ENCODE measurements around the gene TRIM54.
"Not testable (repeated sequence)": the region's sequence is repeated elsewhere in the genome, so short reads cannot be mapped to it uniquely, and the experiment has no call there.

Gene TRIM54

DNA sequence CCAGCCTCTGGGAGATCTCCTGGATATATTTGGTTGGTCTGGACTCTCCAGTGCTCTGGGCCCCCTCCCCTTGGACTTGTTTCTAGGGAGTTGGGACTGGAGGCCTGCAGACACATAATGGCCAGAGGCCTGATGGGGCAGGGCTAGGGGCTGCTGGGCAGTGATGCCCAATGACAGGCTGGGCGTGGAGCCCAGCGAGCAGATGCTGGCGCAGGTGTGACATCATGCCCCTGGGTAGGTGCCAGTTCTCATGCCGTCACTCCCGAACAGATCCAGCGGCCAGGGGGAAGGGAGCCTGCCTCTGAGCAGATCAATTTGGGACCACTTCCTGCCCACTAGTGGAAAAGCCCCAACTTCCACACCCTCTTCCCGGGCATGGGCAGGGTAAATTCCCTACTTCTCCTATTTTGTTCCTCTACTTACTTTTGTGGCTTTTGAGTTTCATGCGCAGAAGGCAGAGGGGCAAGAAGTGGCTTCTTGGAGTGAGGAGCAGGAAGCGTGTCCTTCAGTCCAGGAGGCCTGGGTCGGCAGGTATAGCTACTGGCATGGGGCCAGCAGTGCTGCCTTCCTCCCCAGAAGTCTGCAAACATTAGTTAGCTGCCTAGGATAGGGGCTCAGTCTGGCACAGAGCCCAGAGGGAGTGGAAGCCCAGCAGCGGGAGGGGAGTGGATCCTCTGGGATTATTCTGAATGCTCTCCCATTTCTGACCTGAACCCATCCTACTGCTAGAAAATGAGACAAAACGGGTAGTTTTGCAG is 34.6 kb downstream of the TRIM54 start:
- DNase-seq = no peak

DNA sequence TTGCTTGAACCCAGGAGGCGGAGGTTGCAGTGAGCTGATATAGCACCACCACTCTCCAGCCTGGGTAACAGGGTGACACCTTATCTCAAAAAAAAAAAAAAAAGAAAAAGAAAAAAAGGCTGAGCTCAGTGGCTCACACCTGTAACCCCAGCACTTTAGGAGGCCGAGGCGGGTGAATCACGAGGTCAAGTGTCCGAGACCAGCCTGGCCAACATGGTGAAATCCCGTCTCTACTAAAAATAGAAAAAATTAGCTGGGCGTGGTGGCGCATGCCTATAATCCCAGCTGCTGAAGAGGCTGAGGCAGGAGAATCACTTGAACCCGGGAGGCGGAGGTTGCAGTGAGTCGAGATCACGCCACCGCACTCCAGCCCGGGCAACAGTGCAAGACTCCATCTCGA is 37.6 kb downstream of the TRIM54 start:
- not testable (repeated sequence) for DNase-seq

DNA sequence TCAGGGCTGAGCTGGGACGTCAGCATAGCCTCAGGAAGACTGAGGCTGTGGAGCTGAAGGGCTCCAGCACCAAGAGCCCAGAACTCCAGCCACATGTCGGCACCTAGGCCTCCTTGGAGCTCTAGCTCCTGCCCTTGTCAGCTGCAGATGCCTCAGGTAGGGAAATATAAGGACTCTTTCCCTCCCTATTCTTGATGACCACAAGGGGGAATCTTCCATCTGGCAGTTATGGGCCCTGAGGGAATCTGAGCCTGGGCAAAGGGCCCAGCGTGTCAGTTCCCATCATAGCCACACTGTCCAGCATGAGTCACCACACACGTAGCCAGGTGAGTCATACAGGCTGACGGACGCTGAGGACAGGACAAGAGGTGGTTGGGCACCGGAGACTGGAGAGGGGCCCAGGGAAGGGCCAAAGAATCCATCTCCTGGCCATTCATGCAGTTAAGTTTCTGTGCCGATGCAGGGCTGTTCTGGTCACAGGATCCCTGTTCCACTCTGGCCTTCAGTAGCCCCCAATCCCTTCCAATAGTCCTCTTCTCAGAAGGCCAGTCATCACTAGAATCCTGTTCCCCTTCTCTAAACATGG is 38.8 kb downstream of the TRIM54 start:
- DNase-seq = no peak

DNA sequence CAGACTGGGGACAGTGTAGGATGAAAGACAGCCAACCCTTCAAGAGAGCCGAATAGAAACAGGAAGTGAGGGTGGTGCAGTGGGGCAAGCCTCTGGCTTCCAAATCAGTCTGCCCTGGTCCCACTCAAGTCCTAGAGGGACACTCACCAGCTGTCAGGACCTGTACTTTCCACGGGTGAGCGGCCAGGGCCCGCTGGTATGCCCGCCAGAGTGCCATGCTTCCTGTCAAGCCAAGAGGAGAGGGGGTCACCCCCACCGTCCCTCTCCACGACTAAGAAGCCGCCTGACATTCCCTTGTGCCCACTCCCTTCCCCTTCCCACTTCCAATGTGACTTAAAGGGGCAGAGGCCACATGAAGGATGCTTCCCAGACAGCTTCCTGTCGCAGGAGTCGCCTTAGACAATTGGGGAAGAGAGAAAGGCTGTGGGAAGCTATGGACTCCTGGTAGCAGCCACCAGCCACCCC is 40.1 kb downstream of the TRIM54 start:
- DNase-seq = no peak

DNA sequence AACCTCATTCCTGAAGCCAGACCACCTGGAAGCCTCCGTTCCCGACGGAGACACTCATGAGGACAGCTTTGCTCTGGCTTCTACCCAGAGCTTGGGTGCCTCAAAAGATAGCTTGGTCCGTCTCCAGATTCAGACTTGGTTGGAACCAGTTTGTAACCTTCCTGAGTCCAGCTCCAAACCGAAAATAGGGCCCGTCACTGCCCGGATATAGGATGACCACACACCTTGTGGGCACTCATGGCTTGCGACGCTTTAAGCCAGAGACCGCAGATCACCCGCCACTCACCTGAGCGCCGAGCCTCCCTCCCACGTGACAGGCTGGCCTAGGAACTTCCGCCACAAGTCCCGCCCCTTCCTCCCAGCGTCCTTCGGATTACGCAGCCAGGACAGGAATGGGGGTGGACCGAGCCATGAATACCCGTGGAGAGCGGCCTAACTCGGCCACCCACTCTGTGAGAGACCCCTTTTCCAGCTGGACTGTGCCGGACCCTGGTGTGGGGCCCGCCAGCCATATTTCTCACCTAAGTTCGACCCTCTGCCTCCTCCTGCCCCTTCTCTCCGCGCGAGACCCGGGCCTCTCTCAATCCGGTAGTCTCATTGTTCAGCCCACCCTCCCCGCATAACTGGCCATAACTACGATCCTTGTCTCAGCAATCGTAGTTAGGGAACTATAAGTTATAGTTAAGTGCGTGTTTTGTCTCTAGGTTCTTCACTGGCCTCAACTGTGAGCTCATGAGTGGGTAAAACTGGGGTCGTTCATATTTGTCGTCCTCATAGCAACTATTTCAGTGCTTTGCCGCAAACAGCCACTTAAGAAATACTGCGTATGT is 40.8 kb downstream of the TRIM54 start, which contains the start of gene MPV17:
Gene MPV17, minus strand, starts transcription at position 332 of the 830 bp plus-strand sequence. CDS start 580 bp downstream, outside the sequence.
- DNase-seq = peak; percentile 95

DNA sequence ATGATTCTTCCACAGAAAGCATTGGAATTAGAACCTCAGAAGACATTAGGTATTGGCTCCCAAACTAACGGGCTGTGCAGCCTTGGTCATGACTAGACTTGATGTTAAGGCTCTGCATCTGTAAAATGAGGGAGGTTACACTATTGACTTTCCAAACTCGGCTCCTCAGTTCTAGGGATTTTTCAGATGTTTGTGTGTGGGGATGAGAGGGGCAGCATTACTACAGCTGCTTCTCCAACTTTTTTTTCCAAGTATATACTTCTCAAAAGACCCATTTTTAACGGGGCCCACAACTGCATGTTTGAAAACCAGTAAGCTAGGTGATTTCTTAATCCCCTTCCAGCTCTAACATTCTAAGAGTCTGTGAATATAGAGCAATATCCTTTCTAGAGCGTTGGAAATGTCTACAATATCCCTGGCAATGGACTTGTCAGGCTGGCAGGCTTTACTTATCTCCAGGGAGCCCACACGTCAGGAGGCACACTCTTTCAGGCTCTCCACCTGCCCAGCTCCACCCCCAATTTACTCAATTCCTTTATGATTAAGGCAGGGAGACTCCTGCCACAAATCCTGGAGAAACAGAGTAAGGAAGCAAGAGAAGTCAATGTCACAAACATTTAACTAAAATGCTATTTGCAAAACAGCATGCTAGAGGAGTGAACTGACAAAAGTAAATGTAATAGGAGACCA is 41.5 kb downstream of the TRIM54 start:
- no peak for DNase-seq

DNA sequence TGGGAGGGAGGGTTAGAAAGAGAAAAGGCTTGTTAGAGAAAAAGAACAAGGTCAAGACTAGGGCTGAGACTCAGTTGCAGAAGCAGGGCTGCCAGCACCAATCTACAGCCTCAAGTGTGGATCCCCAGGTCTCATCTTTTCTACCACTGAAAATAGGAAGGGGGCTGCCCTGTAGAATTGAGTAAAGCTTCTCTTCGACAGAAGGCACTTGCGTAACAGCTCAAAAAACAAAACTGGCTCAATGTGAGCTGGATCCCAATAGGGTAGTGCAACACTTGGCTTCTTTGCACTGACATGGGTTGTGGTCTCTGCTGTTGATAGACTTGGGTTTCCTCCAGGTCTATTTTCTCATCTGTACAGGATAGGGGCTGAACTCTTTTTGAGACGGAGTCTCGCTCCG is 42.5 kb downstream of the TRIM54 start:
- DNase-seq = no peak

DNA sequence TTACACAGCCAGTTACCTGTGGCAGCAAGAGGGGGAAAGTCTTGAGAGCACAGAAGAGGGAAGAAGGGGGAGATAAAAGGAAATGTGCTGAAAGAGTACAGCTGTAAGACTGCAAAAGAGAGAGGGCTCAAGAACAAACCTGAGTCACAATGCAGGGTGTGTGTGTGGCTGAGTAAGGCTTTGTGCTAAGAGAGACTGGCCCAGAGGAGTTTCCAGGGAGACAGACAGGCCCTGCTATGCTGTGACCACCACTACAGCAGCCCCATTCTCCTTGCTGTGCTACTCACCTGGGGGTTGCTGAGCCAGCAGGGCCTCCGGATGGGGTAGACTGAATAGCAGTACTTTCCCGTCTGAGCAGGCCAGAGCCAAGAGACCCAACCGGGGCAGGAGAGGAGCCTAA is 53.1 kb downstream of the TRIM54 start:
- DNase-seq = no peak

DNA sequence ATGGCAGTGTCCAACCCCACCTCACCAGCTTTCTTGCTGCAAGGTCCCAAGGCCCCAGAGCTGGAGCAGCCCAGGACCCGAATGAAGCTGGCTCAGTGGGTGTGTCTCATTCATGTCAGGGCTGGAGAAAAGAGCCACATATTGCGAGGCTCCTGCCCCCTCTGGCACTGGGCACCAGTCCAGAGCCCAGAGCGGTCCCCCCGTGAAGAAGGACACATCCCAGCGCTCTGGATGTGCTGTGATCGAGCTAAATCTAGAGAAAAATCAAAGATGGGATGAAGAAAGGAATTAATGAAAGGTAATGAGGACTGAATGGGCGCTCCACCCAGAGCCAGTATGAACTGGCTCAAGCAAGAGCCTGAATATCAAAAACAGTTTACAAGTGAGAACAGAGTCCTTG is 53.9 kb downstream of the TRIM54 start:
- no peak for DNase-seq

DNA sequence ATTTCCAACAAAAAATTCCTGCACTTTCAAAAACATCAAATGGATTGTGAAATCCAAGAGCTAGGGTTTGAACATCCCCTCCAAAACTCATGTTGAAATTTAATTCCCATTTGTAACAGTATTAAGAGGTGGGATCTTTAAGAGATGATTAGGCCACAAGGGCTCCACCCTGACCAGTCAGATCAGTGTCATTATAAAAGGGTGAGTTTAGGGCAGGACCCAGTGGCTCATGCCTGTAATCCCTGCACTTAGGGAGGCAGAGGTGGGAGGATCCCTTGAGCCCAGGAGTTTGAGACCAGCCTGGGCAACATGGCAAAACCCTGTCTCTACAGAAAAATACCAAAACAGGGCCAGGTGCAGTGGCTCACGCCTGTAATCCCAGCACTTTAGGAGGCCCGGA is 65.4 kb downstream of the TRIM54 start:
- DNase-seq = no peak

DNA sequence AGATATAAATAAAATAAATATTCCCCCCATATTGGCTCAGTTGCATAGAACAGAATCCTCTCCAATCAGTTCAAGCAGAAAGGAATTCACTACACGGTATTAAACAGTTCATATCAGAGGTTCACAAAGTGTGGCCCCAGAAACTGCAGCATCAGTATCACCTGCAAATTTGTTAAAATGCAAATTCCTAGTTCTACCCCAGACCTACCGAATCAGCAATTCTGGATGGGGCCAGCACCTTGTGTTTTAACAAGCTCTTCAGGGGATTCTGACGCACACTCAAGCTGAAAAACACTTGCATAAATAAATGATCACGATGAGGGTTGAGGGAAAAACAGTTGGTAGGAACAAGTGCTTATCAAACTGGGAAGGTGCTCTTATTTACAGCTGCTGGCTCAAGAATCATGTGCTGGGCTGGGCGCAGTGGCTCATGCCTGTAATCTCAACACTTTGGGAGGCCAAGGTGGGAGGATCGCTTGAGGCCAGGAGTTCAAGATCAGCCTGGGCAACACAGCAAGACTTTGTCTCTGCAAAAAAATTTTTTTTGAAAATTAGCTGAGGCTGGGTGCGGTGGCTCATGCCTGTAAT is 68.0 kb downstream of the TRIM54 start:
- DNase-seq = no peak

DNA sequence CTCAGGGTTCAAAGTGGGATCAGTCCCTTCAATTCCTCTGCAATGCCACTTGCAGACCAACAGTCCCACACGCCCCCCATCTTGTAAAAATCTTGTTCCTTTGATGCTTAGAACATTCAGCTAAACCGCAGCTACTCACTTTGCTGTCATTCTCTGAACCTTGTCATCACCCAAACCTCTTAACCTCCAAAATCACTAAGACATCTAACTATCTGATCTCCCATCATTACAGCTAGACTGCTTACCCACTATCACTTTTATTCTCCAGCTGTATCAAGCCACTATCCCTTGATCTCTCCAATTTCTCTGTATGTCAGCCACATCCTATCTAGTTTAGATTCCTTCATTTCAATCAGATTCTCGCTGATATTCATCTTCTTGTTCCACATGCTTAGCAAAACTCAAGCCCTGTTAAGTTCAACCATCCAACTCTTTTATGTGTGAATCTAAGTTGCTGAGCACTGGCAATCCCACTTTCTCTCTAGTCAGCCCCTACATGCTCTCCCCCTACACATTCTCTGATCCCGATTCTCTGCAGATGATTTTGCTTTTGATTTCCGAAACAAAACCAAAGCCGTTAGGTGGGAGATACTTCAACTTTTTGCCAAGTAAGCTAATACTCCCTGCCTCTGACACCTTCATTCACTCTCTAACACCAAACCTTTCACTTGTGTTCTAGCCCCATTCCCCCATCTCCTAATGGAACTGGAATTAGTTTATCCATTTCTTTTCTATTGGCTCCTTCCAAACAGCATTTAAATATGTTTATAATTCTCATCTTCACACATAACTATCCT is 69.8 kb downstream of the TRIM54 start:
- DNase-seq = no peak

DNA sequence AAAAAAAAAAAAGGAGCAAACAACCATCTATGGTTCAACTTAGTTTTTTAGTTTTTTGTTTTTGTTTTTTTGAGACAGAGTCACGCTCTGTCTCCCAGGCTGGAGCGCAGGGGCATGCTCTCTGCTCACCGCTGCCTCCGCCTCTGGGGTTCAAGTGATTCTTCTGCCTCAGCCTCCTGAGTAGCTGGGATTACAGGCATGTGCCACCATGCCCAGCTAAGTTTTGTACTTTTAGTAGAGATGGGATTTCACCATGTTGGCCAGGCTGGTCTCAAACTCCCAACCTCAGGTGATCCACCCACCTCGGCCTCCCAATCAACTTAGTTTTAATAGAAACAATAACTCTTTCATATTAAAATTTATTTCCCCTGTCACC is 71.1 kb downstream of the TRIM54 start:
- DNase-seq = not testable (repeated sequence)

DNA sequence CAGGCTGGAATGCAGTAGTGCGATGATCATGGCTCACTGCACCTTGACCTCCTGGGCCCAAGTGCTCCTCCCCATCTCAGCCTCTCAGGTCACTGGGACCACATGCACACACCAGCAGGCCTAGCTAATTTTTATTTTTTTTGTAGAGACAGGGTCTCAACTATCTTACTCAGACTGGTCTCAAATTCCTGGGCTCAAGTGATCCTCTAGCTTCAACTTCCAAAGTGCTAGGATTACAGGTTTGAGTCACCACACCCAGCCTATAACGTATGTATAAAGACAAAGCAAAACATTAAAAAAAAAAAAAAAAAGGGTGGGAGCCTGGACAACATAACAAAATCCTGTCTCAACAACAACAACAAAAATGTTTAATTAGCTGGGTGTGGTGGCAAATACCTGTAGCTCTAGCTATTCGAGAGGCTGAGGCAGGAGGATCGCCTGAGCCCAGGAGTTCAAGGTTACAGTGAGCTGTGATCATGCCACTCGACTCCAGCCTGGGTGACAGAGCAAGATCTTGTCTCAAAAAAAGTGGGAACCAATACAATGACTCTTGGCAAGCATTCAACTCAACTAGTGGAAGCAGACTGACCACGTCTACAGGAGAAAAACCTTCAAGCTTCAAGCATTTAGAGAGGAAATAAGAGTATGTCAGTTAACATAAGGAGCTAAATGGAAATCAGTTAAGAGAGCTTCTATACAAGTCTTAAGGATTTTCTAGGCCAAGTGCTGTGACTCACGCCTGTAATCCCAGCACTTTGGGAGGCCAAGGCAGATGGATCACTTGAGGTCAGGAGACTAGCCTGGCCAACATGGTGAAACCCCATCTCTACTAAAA is 71.8 kb downstream of the TRIM54 start:
- no peak for DNase-seq

DNA sequence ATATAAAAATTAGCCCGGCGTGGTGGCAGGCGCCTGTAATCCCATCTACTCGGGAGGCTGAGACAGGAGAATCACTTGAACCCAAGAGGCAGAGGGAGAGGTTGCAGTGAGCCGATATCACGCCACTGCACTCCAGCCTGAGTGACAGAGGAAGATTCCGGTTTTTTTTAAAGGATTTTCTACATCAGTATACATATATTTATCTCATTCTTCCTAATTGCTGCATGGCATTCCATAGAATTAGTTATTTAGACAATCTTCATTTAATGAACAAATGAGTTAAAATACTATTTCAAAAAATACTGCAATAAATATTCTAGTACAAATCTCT is 72.3 kb downstream of the TRIM54 start:
- no peak for DNase-seq

DNA sequence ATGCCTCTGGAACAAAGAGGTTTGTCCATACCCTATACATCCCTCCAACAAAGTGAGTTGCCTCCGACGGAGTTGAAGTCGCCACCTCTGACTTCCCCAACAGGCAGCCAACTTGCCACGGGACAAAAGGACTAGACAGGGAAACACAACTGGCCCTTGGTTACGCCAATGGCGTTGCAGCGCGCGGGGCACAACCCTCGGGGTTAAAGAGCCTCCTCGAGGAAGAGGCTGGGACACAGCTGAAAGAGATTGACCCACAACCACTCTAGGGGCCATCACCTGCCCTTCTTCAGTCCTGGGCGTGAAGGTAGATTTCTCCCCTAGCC is 73.8 kb downstream of the TRIM54 start:
- no peak for DNase-seq

DNA sequence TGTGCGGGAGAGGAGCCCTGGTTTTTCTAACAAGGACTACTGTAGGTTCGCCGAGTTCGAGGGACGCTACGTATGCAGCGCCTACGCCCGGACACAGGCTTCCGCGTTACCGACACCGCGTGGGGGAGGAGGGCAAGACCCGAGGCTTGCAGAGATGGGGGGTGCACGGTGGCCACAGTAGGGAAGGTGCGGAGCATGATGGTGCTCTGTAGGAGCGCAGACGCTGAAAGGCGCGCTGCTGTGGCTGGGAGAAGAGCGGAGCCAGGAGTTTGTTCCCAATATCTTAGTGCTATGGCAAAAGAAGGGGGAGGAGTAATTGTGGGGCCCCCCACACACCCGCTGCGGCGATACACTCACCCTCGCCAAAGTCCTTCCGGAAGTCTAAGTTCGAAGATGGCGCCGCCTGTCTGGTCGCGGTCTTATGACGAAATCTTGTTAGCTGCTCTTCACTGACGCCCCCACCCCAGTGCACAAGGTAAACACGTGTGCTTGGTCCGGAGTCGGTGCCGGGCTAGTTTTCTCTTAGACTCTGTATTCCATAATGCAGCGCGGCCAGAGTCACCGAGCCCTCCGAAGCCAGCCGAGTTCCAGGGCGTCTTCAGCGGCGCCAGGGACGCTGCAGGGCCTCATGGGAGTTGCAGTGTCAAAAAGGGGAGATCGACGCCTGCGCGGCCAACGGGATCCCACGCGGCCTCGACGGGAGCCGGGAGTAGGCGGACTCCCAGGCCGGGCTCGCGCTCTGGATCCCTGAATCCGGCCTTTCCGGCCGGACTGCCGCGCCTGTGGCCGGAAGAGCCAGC is 74.4 kb downstream of the TRIM54 start, which contains the start of gene GTF3C2:
Gene GTF3C2, minus strand, starts transcription at position 383 of the 800 bp plus-strand sequence. CDS start 13,210 bp downstream, outside the sequence.
- peak; percentile 99 for DNase-seq
